ENCODE results near the gene CDH13.

Gene CDH13

GRCh38 chr16:82630219-82630618, 3.5 kb downstream of the CDH13 start:
- in situ Hi-C loops (cut with HindIII; ENCODE audit: low sequenced_read_pairs) = no loop called here
- DNase-seq (ENCODE audit: low read depth, low spot score) = peak; percentile 27
- no peak overlapping the region for H3K4me3 ChIP-seq (ENCODE audit: low read depth, low read length)
- TF ChIP-seq CTCF (IDR thresholded peaks at IDR 0.05; ENCODE audit: low read depth, low read length) = no peak

GRCh38 chr16:82630688-82631087, 3.9 kb downstream of the CDH13 start:
- H3K4me3 ChIP-seq (ENCODE audit: low read depth, low read length) = no peak overlapping the region
- in situ Hi-C loops (cut with HindIII; ENCODE audit: low sequenced_read_pairs) = no loop called here
- peak; percentile 66 for DNase-seq (ENCODE audit: low read depth, low spot score)

GRCh38 chr16:82631701-82632685, 5.2 kb downstream of the CDH13 start:
- no peak overlapping the region for H3K4me3 ChIP-seq (ENCODE audit: low read depth, low read length)
- peak; percentile 41 for TF ChIP-seq CTCF (IDR thresholded peaks at IDR 0.05; ENCODE audit: low read depth, low read length)
- no peak for DNase-seq (ENCODE audit: low read depth, low spot score)
- in situ Hi-C loops (cut with HindIII; ENCODE audit: low sequenced_read_pairs) = no loop called here

More at GRCh38 chr16:82630688-82631087, 3.9 kb downstream of the CDH13 start:
- peak; percentile 39 for TF ChIP-seq CTCF (IDR thresholded peaks at IDR 0.05; ENCODE audit: low read depth, low read length)

- no peak overlapping the region for H3K4me3 ChIP-seq (ENCODE audit: low read depth, low read length)
- TF ChIP-seq CTCF (IDR thresholded peaks at IDR 0.05; ENCODE audit: low read depth, low read length) = no peak
- in situ Hi-C loops (cut with HindIII; ENCODE audit: low sequenced_read_pairs) = no loop called here
- DNase-seq (ENCODE audit: low read depth, low spot score) = peak; percentile 37
Measured at GRCh38 chr16:82633964-82634600, 7.3 kb downstream of the CDH13 start.

- in situ Hi-C loops (cut with HindIII; ENCODE audit: low sequenced_read_pairs) = no loop called here
- no peak overlapping the region for H3K4me3 ChIP-seq (ENCODE audit: low read depth, low read length)
- TF ChIP-seq CTCF (IDR thresholded peaks at IDR 0.05; ENCODE audit: low read depth, low read length) = no peak
Measured at GRCh38 chr16:82634955-82635610, 8.3 kb downstream of the CDH13 start.

GRCh38 chr16:82636485-82636884, 9.7 kb downstream of the CDH13 start:
- no peak for DNase-seq (ENCODE audit: low read depth, low spot score)
- no peak for TF ChIP-seq CTCF (IDR thresholded peaks at IDR 0.05; ENCODE audit: low read depth, low read length)
- H3K4me3 ChIP-seq (ENCODE audit: low read depth, low read length) = no peak overlapping the region
- in situ Hi-C loops (cut with HindIII; ENCODE audit: low sequenced_read_pairs) = no loop called here

More at GRCh38 chr16:82634955-82635610, 8.3 kb downstream of the CDH13 start:
- no peak for DNase-seq (ENCODE audit: low read depth, low spot score)

Measured in astrocyte of the spinal cord (primary cell).